K562 (cell line): ENCODE results near the gene CHRNB1. TPM values are rescaled to one million over a fixed set of nuclear protein-coding genes. Genes with fewer than 3 reads are reported as not detected.

Experiments used
- ADNP ChIP-seq: fragments of 200-800 bp; sonication (Bioruptor generic); IDR thresholded peaks from 2 replicates; pipeline ENCODE4 v1.6.1; 2016; ENCODE audit warnings: missing genetic modification characterization, missing compliant biosample characterization
- ARID1B ChIP-seq: fragments of 450-650 bp; IDR thresholded peaks from 2 replicates; pipeline ENCODE4 v1.6.1; 2016; ENCODE audit warnings: antibody characterized with exemption, mild to moderate bottlenecking, inconsistent platforms
- ARID3B ChIP-seq: fragments of 250-450 bp; sonication (Bioruptor Pico); IDR thresholded peaks from 2 replicates; pipeline ENCODE4 v1.4.0; 2020; ENCODE audit warnings: borderline replicate concordance
- BRF1 ChIP-seq: IDR thresholded peaks from 3 replicates; pipeline ENCODE4 v1.6.1; 2011; ENCODE audit warnings: borderline replicate concordance, mild to moderate bottlenecking; ENCODE audit not compliant: insufficient read length; ENCODE audit errors: extremely low read depth
- C11orf30 ChIP-seq: fragments of 450-650 bp; IDR thresholded peaks from 2 replicates; pipeline ENCODE4 v1.6.1; 2016; ENCODE audit warnings: low read depth, mild to moderate bottlenecking
- CBX2 ChIP-seq: fragments of 200-600 bp; sonication (generic); IDR thresholded peaks from one replicate; pipeline ENCODE4 v1.6.1; 2012; ENCODE audit warnings: mild to moderate bottlenecking, low read length, inconsistent platforms; ENCODE audit not compliant: insufficient read depth, poor library complexity, severe bottlenecking
- DEAF1 ChIP-seq: fragments of 450-650 bp; formaldehyde crosslinking; IDR thresholded peaks from 2 replicates; pipeline ENCODE4 v1.4.0; 2020; ENCODE audit warnings: mild to moderate bottlenecking, moderate library complexity
- EGR1 ChIP-seq: fragments of 450-650 bp; conservative IDR thresholded peaks from 2 replicates; pipeline ENCODE4 v1.6.1; 2017; ENCODE audit warnings: mild to moderate bottlenecking
- FIP1L1 ChIP-seq: fragments of 200-400 bp; formaldehyde crosslinking; IDR thresholded peaks from 2 replicates; pipeline ENCODE4 v1.6.1; 2018; ENCODE audit warnings: mild to moderate bottlenecking, low read depth, low read length; ENCODE audit not compliant: poor library complexity, severe bottlenecking
- FOSL1 ChIP-seq: fragments of 200-800 bp; sonication (Bioruptor generic); conservative IDR thresholded peaks from 2 replicates; pipeline ENCODE4 v1.6.1; 2016; ENCODE audit warnings: missing genetic modification characterization, missing compliant biosample characterization
- FOXK2 ChIP-seq, 2 experiments: fragments of 450-650 bp; IDR thresholded peaks in 1 of 2; conservative IDR thresholded peaks in 1 of 2; 2 replicates each; pipeline ENCODE4 v1.6.1; 2016; ENCODE audit warnings: low read depth in 2 of 2, mild to moderate bottlenecking in 1 of 2
- FOXO4 ChIP-seq: fragments of 450-650 bp; formaldehyde crosslinking; IDR thresholded peaks from 2 replicates; pipeline ENCODE4 v1.4.0; 2020; ENCODE audit warnings: mild to moderate bottlenecking, moderate library complexity
- GABPA ChIP-seq: fragments of 200-800 bp; sonication (Bioruptor generic); conservative IDR thresholded peaks from 2 replicates; pipeline ENCODE4 v1.6.1; 2016; ENCODE audit warnings: low read depth, missing genetic modification characterization, missing compliant biosample characterization
- GATAD2A ChIP-seq: fragments of 450-650 bp; IDR thresholded peaks from 2 replicates; pipeline ENCODE4 v1.6.1; 2017
- MAFF ChIP-seq: IDR thresholded peaks from 2 replicates; pipeline ENCODE4 v1.6.1; 2012; ENCODE audit warnings: low read length, improper control_type of control experiment
- MEIS2 ChIP-seq: fragments of 450-650 bp; IDR thresholded peaks from 2 replicates; pipeline ENCODE4 v1.6.1; 2014; ENCODE audit warnings: mild to moderate bottlenecking; ENCODE audit not compliant: partially characterized antibody
- MTA1 ChIP-seq: fragments of 450-650 bp; IDR thresholded peaks from 2 replicates; pipeline ENCODE4 v1.6.1; 2017; ENCODE audit warnings: borderline replicate concordance
- ZNF511 ChIP-seq: sonication (generic); formaldehyde crosslinking; IDR thresholded peaks from 2 replicates; pipeline ENCODE4 v1.8.0; 2022; ENCODE audit warnings: mild to moderate bottlenecking, missing genetic modification reagents
- ZNF518B ChIP-seq: fragments of 250-450 bp; sonication (Bioruptor Pico); IDR thresholded peaks from 2 replicates; pipeline ENCODE4 v1.5.0; 2021; ENCODE audit warnings: mild to moderate bottlenecking, moderate library complexity
- ZNF778 ChIP-seq: fragments of 450-650 bp; formaldehyde crosslinking; IDR thresholded peaks from 2 replicates; pipeline ENCODE4 v1.4.0; 2020; ENCODE audit warnings: mild to moderate bottlenecking, moderate library complexity
- polyA plus RNA-seq, 8 experiments: library from polyadenylated mRNA; depleted of rRNA in 4 of 8; stranded (reverse) in 5 of 8; unstranded in 3 of 8; fragments of >200 nt; fragmentation: Nextera tagmentation in 2 of 8; fragmentation: Illumina TruSeq in 1 of 8; extraction: Ambion mirVana in 2 of 8; extraction: Trizol in 1 of 8; gene quantifications; 2 replicates each; pipeline versions ENCODE4 v1.2.1 to v1.2.3, GENCODE V29; 2011 to 2014; ENCODE audit warnings: inconsistent platforms in 1 of 8, missing spikeins in 1 of 8
- total RNA-seq, 7 experiments: library from RNA; depleted of rRNA in 6 of 7; stranded (reverse); fragments of >200 nt in 6 of 7; fragmentation: Illumina TruSeq in 2 of 7; extraction: Trizol in 2 of 7; gene quantifications; 2 replicates each; pipeline versions ENCODE4 v1.2.1 to v1.2.3, GENCODE V29; 2011 to 2021; ENCODE audit warnings: low replicate concordance in 1 of 7

The CHRNB1 gene
- total and polyA plus RNA-seq, 9 of the 15 experiments (the other 6 are each of a cell fraction or from before 2014, with no cell fraction given), result 4.7 to 12.3 (median 6.8) TPM

- no peak for TF ChIP-seq DEAF1 (CRISPR knock-in tag)
- peak; percentile 97 for TF ChIP-seq C11orf30
- peak; percentile 56; the same call in 1 of the 2 replicates for TF ChIP-seq MTA1
- no peak for TF ChIP-seq ZNF778 (CRISPR knock-in tag)
- TF ChIP-seq GABPA (tag), result no peak
- TF ChIP-seq FIP1L1, result no peak
- TF ChIP-seq BRF1, result no peak
- no peak for TF ChIP-seq ZNF518B (CRISPR knock-in tag)
- TF ChIP-seq FOSL1 (tag), result 0 out of 2 replicates have a peak, but pooled peaks have one; percentile 24
- TF ChIP-seq ADNP (tag), result no peak
- no peak for TF ChIP-seq GATAD2A
- 0 out of 2 replicates have a peak, but pooled peaks have one; percentile 41 for TF ChIP-seq ZNF511 (CRISPR knock-in tag)
- no peak for TF ChIP-seq FOXK2 (conservative IDR thresholded peaks at IDR 0.05 in 1 of 2, IDR thresholded peaks at IDR 0.05 in 1 of 2; ENCODE audit: low read depth in 2 of 2)
- TF ChIP-seq MAFF, result peak; percentile 53; the same call in 1 of the 2 replicates
- no peak for TF ChIP-seq FOXO4 (CRISPR knock-in tag)
- peak; percentile 69 for TF ChIP-seq MEIS2
- TF ChIP-seq EGR1, result no peak
- 0 out of 2 replicates have a peak, but pooled peaks have one; percentile 19 for TF ChIP-seq ARID1B
- no peak for TF ChIP-seq ARID3B (CRISPR knock-in tag)
- TF ChIP-seq CBX2, result no peak
Observed at GRCh38 chr17:7440834-7441195, 4.0 kb upstream of the CHRNB1 start (continued).
